Mesendoderm (in vitro differentiated cells): ENCODE data around the gene GPR176.

ENCODE experiments used
- DNase-seq: peaks from one replicate; pipeline ENCODE4 v3.0.0; 2013
- H2AK5ac ChIP-seq: 2 replicates; pipeline ENCODE4 v1.6.1; 2013; ENCODE audit warnings: low read length, inconsistent platforms
- H2BK120ac ChIP-seq: 2 replicates; pipeline ENCODE4 v1.6.1; 2013; ENCODE audit warnings: low read depth, mild to moderate bottlenecking, low read length, moderate library complexity, mixed read lengths
- H2BK15ac ChIP-seq: replicated peaks from 2 replicates; pipeline ENCODE4 v1.6.1; 2013; ENCODE audit warnings: low read depth, mild to moderate bottlenecking, moderate library complexity
- H2BK5ac ChIP-seq: 2 replicates; pipeline ENCODE4 v1.6.1; 2013; ENCODE audit warnings: low read length, inconsistent platforms
- H3K18ac ChIP-seq: 2 replicates; pipeline ENCODE4 v1.6.1; 2013; ENCODE audit warnings: mild to moderate bottlenecking, low read length, mixed read lengths
- H3K23ac ChIP-seq: one replicate; pipeline ENCODE4 v1.6.1; 2013; ENCODE audit warnings: low read length
- H3K27ac ChIP-seq: 2 replicates; pipeline ENCODE4 v1.5.1; 2013; ENCODE audit warnings: low read depth, mild to moderate bottlenecking, inconsistent platforms, low read length, moderate library complexity
- H3K27me3 ChIP-seq: 2 replicates; pipeline ENCODE4 v1.6.1; 2013; ENCODE audit warnings: low read length, control low read depth, mild to moderate bottlenecking, inconsistent platforms; ENCODE audit not compliant: insufficient read depth, poor library complexity
- H3K36me3 ChIP-seq: 2 replicates; pipeline ENCODE4 v1.6.1; 2013; ENCODE audit warnings: low read length, inconsistent platforms; ENCODE audit not compliant: control insufficient read depth, insufficient read depth
- H3K4ac ChIP-seq: one replicate; pipeline ENCODE4 v1.6.1; 2013; ENCODE audit warnings: low read depth, mild to moderate bottlenecking, low read length, moderate library complexity
- H3K4me1 ChIP-seq: 2 replicates; pipeline ENCODE4 v1.6.1; 2013; ENCODE audit warnings: low read depth, low read length, inconsistent platforms; ENCODE audit not compliant: control insufficient read depth
- H3K4me2 ChIP-seq: 2 replicates; pipeline ENCODE4 v1.6.1; 2013; ENCODE audit warnings: low read length
- H3K4me3 ChIP-seq: 2 replicates; pipeline ENCODE4 v1.5.1; 2013; ENCODE audit warnings: mild to moderate bottlenecking, low read length
- H3K56ac ChIP-seq: one replicate; pipeline ENCODE4 v1.6.1; 2013; ENCODE audit warnings: low read length
- H3K79me1 ChIP-seq: 2 replicates; pipeline ENCODE4 v1.6.1; 2013; ENCODE audit warnings: low read length, inconsistent platforms
- H3K79me2 ChIP-seq: 2 replicates; pipeline ENCODE4 v1.6.1; 2013; ENCODE audit warnings: mild to moderate bottlenecking, low read length; ENCODE audit not compliant: control insufficient read depth, insufficient read depth
- H3K9ac ChIP-seq: 2 replicates; pipeline ENCODE4 v1.6.1; 2013; ENCODE audit warnings: low read length, inconsistent platforms
- H4K5ac ChIP-seq: one replicate; pipeline ENCODE4 v1.6.1; 2013; ENCODE audit warnings: low read length
- H4K8ac ChIP-seq: one replicate; pipeline ENCODE4 v1.6.1; 2013; ENCODE audit warnings: low read depth, mild to moderate bottlenecking, control low read depth, low read length, moderate library complexity
- WGBS: extraction: QIAGEN DNeasy Blood & Tissue Kit; methylation state at CpG from one replicate; pipeline ENCODE4 v1.1.7; 2013; ENCODE audit warnings: low lambda C conversion rate, missing lambda C conversion rate; ENCODE audit not compliant: insufficient coverage; ENCODE audit errors: extremely low coverage; 5-methylcytosine and 5-hydroxymethylcytosine counted together

The GPR176 gene

GRCh38 chr15:39855400-39855799 lies 64.7 kb downstream of the GPR176 start:
- Histone ChIP-seq H3K79me1 (peaks cover 2% of the 10 kb centered on the region), H2BK120ac (no peak overlapping the region), H2BK15ac (no peak overlapping the region), H3K4me1 (peaks cover 4% of the 10 kb centered on the region), H3K4me3 (no peak overlapping the region), H3K4me2 (no peak overlapping the region), H2AK5ac (no peak overlapping the region), H3K23ac (no peak overlapping the region), H4K5ac (no peak overlapping the region), H3K79me2 (no peaks in the 10 kb centered on the region), H3K4ac (no peak overlapping the region), H3K18ac (no peak overlapping the region), H3K36me3 (no peaks in the 10 kb centered on the region), H3K27me3 (no peaks in the 10 kb centered on the region), H3K27ac (no peak overlapping the region), H3K56ac (no peak overlapping the region), H4K8ac (no peak overlapping the region), H2BK5ac (no peak overlapping the region), H3K9ac (no peak overlapping the region)
- no peak for DNase-seq
- WGBS = no CpG with 5 or more reads among the region's 2 CpGs

DNA sequence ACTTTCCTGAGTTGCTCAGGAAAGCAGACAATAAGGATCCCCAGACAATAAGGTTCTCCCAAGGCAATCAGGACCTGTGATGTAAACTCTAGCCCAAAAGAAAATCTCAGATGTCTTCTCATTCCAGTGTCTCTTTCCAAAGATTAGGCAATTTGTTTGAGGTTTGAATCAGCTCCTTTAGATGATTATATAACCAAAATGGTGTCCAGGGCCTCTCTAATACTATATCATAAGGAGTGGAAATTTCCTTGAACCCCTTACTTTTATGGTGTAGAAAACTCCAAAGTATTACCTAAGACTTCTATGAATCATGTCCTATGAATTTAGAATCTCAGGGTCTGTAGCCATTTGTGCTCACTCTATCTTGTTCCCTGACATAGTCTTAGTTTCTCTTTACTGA lies 65.9 kb downstream of the GPR176 start:
- Histone ChIP-seq H3K4me2 (no peak overlapping the region), H3K4ac (no peak overlapping the region)

GRCh38 chr15:39852250-39852649 lies 67.8 kb downstream of the GPR176 start:
- no peak for DNase-seq
- WGBS = no CpG with 5 or more reads among the region's 1 CpG
- H3K23ac ChIP-seq = no peak overlapping the region

More for the DNA sequence above, 65.9 kb downstream of the GPR176 start:
- Histone ChIP-seq H3K27ac (no peak overlapping the region), H4K8ac (no peak overlapping the region), H3K79me1 (no peaks in the 10 kb centered on the region), H3K23ac (no peak overlapping the region), H3K4me3 (no peak overlapping the region), H2BK120ac (no peak overlapping the region), H3K4me1 (peaks cover 3% of the 10 kb centered on the region), H3K27me3 (no peaks in the 10 kb centered on the region), H3K56ac (no peak overlapping the region), H3K9ac (no peak overlapping the region), H2BK15ac (no peak overlapping the region), H2BK5ac (no peak overlapping the region), H3K79me2 (no peaks in the 10 kb centered on the region), H3K36me3 (no peaks in the 10 kb centered on the region), H4K5ac (no peak overlapping the region), H3K18ac (no peak overlapping the region), H2AK5ac (no peak overlapping the region)
- no peak for DNase-seq

GRCh38 chr15:39851500-39852092 lies 68.5 kb downstream of the GPR176 start:
- Histone ChIP-seq H3K4me2 (no peak overlapping the region), H2BK5ac (no peak overlapping the region), H3K79me2 (no peaks in the 10 kb centered on the region), H2BK120ac (no peak overlapping the region), H3K27me3 (no peaks in the 10 kb centered on the region), H3K4me3 (no peak overlapping the region), H3K4me1 (peaks cover 3% of the 10 kb centered on the region), H4K5ac (no peak overlapping the region), H4K8ac (no peak overlapping the region), H3K18ac (no peak overlapping the region), H3K79me1 (no peaks in the 10 kb centered on the region), H3K23ac (no peak overlapping the region), H3K27ac (no peak overlapping the region), H2AK5ac (no peak overlapping the region), H3K4ac (no peak overlapping the region), H3K36me3 (no peaks in the 10 kb centered on the region), H3K56ac (no peak overlapping the region), H3K9ac (no peak overlapping the region), H2BK15ac (peak overlapping the region; percentile 45)
- no CpG with 5 or more reads among the region's 7 CpGs for WGBS
- DNase-seq = peak; percentile 24

More at GRCh38 chr15:39852250-39852649, 67.8 kb downstream of the GPR176 start:
- Histone ChIP-seq H3K4me1 (peaks cover 3% of the 10 kb centered on the region), H3K79me1 (no peaks in the 10 kb centered on the region), H2AK5ac (no peak overlapping the region), H3K56ac (no peak overlapping the region), H4K8ac (no peak overlapping the region), H2BK120ac (no peak overlapping the region), H2BK5ac (no peak overlapping the region), H3K27me3 (no peaks in the 10 kb centered on the region), H3K36me3 (no peaks in the 10 kb centered on the region), H3K4me3 (no peak overlapping the region), H3K4me2 (no peak overlapping the region), H3K4ac (no peak overlapping the region), H3K18ac (no peak overlapping the region), H2BK15ac (peak overlapping the region; percentile 45), H3K9ac (no peak overlapping the region), H3K79me2 (no peaks in the 10 kb centered on the region), H3K27ac (no peak overlapping the region), H4K5ac (no peak overlapping the region)

- Histone ChIP-seq H2AK5ac (no peak overlapping the region), H3K56ac (no peak overlapping the region), H2BK120ac (no peak overlapping the region), H4K5ac (no peak overlapping the region), H3K36me3 (no peaks in the 10 kb centered on the region), H3K79me2 (no peaks in the 10 kb centered on the region), H3K4me2 (no peak overlapping the region), H2BK15ac (no peak overlapping the region), H3K23ac (no peak overlapping the region), H3K4ac (no peak overlapping the region), H3K9ac (no peak overlapping the region), H3K18ac (no peak overlapping the region), H2BK5ac (no peak overlapping the region), H3K4me3 (no peak overlapping the region), H3K4me1 (peaks cover 6% of the 10 kb centered on the region), H3K79me1 (no peaks in the 10 kb centered on the region), H3K27ac (no peak overlapping the region), H4K8ac (no peak overlapping the region), H3K27me3 (no peaks in the 10 kb centered on the region)
- WGBS = no CpG with 5 or more reads among the region's 1 CpG
- no peak for DNase-seq
Observed at GRCh38 chr15:39850436-39850835, 69.6 kb downstream of the GPR176 start.

GRCh38 chr15:39846108-39846507 lies 74.0 kb downstream of the GPR176 start:
- no peak overlapping the region for H3K4ac ChIP-seq
- no peaks in the 10 kb centered on the region for H3K36me3 ChIP-seq
- no peak overlapping the region for H2BK120ac ChIP-seq
- no peak overlapping the region for H3K9ac ChIP-seq
- H4K5ac ChIP-seq = no peak overlapping the region
- H3K4me2 ChIP-seq = no peak overlapping the region
- H2BK5ac ChIP-seq = no peak overlapping the region
- no peak overlapping the region for H2AK5ac ChIP-seq
- H3K23ac ChIP-seq = no peak overlapping the region
- no peak for DNase-seq
- no CpG with 5 or more reads among the region's 2 CpGs for WGBS
- H4K8ac ChIP-seq = no peak overlapping the region
- peaks cover 7% of the 10 kb centered on the region for H3K4me1 ChIP-seq
- H3K56ac ChIP-seq = peak overlapping the region; percentile 43
- peak overlapping the region; percentile 74 for H2BK15ac ChIP-seq
- no peak overlapping the region for H3K18ac ChIP-seq
- no peaks in the 10 kb centered on the region for H3K27me3 ChIP-seq
- H3K4me3 ChIP-seq = no peak overlapping the region
- H3K27ac ChIP-seq = peak overlapping the region; percentile 30
- H3K79me2 ChIP-seq = no peaks in the 10 kb centered on the region
- no peaks in the 10 kb centered on the region for H3K79me1 ChIP-seq
